H9 (cell line): ENCODE data around the gene HIP1. TPM values are rescaled to one million over a fixed set of nuclear protein-coding genes. Genes with fewer than 3 reads are reported as not detected.

ENCODE experiments used
- DNase-seq: peaks from one replicate; pipeline ENCODE4 v3.0.0-alpha.2; 2017
- H2AFZ ChIP-seq: one replicate; pipeline ENCODE4 v1.6.1; 2013; ENCODE audit warnings: mild to moderate bottlenecking, low read length, control low read depth, moderate library complexity
- H2AK5ac ChIP-seq: 2 replicates; pipeline ENCODE4 v1.6.1; 2013; ENCODE audit warnings: low read length, control low read depth, mixed read lengths; ENCODE audit not compliant: insufficient read length
- H2BK120ac ChIP-seq: one replicate; pipeline ENCODE4 v1.6.1; 2013; ENCODE audit warnings: low read depth, mild to moderate bottlenecking, low read length, control low read depth, inconsistent platforms; ENCODE audit not compliant: poor library complexity, severe bottlenecking
- H2BK12ac ChIP-seq: 2 replicates; pipeline ENCODE4 v1.6.1; 2013; ENCODE audit warnings: low read length, control low read depth, mixed read lengths, low read depth; ENCODE audit not compliant: insufficient read length
- H2BK15ac ChIP-seq: 2 replicates; pipeline ENCODE4 v1.6.1; 2013; ENCODE audit warnings: low read depth, low read length, control low read depth
- H2BK20ac ChIP-seq: one replicate; pipeline ENCODE4 v1.6.1; 2013; ENCODE audit warnings: low read depth, mild to moderate bottlenecking, low read length, control low read depth, inconsistent platforms; ENCODE audit not compliant: poor library complexity, severe bottlenecking
- H2BK5ac ChIP-seq: 2 replicates; pipeline ENCODE4 v1.6.1; 2013; ENCODE audit warnings: low read length, control low read depth, mixed read lengths; ENCODE audit not compliant: insufficient read length
- H3K14ac ChIP-seq: 2 replicates; pipeline ENCODE4 v1.6.1; 2013; ENCODE audit warnings: low read length, control low read depth; ENCODE audit not compliant: insufficient read depth
- H3K18ac ChIP-seq: 2 replicates; pipeline ENCODE4 v1.6.1; 2013; ENCODE audit warnings: low read depth, mild to moderate bottlenecking, mixed read lengths, low read length, control low read depth; ENCODE audit not compliant: insufficient read length
- H3K23ac ChIP-seq: 2 replicates; pipeline ENCODE4 v1.6.1; 2013; ENCODE audit warnings: low read length, control low read depth, mixed read lengths, low read depth; ENCODE audit not compliant: insufficient read length
- H3K23me2 ChIP-seq: 2 replicates; pipeline ENCODE4 v1.6.1; 2013; ENCODE audit warnings: low read depth, mild to moderate bottlenecking, mixed read lengths, low read length, control low read depth; ENCODE audit not compliant: insufficient read length, poor library complexity, severe bottlenecking
- H3K27ac ChIP-seq: 2 replicates; pipeline ENCODE4 v1.5.1; 2013; ENCODE audit warnings: low read length, control low read depth, mixed read lengths, low read depth; ENCODE audit not compliant: insufficient read length
- H3K27me3 ChIP-seq: 2 replicates; pipeline ENCODE4 v1.6.1; 2013; ENCODE audit warnings: low read length, control low read depth, inconsistent platforms; ENCODE audit not compliant: insufficient read depth
- H3K4ac ChIP-seq: 2 replicates; pipeline ENCODE4 v1.6.1; 2013; ENCODE audit warnings: low read depth, mild to moderate bottlenecking, control low read depth, inconsistent platforms, low read length, moderate library complexity
- H3K4me1 ChIP-seq: 2 replicates; pipeline ENCODE4 v1.6.1; 2013; ENCODE audit warnings: low read length, control low read depth, inconsistent platforms; ENCODE audit not compliant: insufficient read depth
- H3K4me2 ChIP-seq: 2 replicates; pipeline ENCODE4 v1.6.1; 2013; ENCODE audit warnings: low read length, control low read depth, mixed read lengths; ENCODE audit not compliant: insufficient read length, insufficient read depth
- H3K56ac ChIP-seq: 2 replicates; pipeline ENCODE4 v1.6.1; 2013; ENCODE audit warnings: low read depth, mild to moderate bottlenecking, mixed read lengths, low read length, control low read depth; ENCODE audit not compliant: insufficient read length
- H3K79me1 ChIP-seq: 2 replicates; pipeline ENCODE4 v1.6.1; 2013; ENCODE audit warnings: low read depth, mild to moderate bottlenecking, moderate library complexity, low read length, control low read depth, inconsistent platforms; ENCODE audit not compliant: insufficient read depth, poor library complexity, severe bottlenecking
- H3K79me2 ChIP-seq: 2 replicates; pipeline ENCODE4 v1.6.1; 2013; ENCODE audit warnings: low read length, control low read depth, inconsistent platforms; ENCODE audit not compliant: insufficient read depth
- H3K9ac ChIP-seq: 2 replicates; pipeline ENCODE4 v1.6.1; 2013; ENCODE audit warnings: low read length, control low read depth, mixed read lengths; ENCODE audit not compliant: insufficient read length; ENCODE audit errors: extremely low read depth
- H3K9me3 ChIP-seq: one replicate; pipeline ENCODE4 v1.6.1; 2013; ENCODE audit warnings: low read depth, low read length, inconsistent platforms; ENCODE audit not compliant: control insufficient read depth
- H3T11ph ChIP-seq: one replicate; pipeline ENCODE4 v1.6.1; 2013; ENCODE audit warnings: mild to moderate bottlenecking, low read length, control low read depth, inconsistent platforms
- H4K20me1 ChIP-seq: one replicate; pipeline ENCODE4 v1.6.1; 2013; ENCODE audit not compliant: control insufficient read depth, insufficient read length, insufficient read depth
- H4K5ac ChIP-seq: 2 replicates; pipeline ENCODE4 v1.6.1; 2013; ENCODE audit warnings: low read depth, mild to moderate bottlenecking, mixed read lengths, low read length, control low read depth; ENCODE audit not compliant: insufficient read length
- H4K8ac ChIP-seq: replicated peaks from 2 replicates; pipeline ENCODE4 v1.6.1; 2013; ENCODE audit warnings: low read length, control low read depth, mixed read lengths, low read depth; ENCODE audit not compliant: insufficient read length
- H4K91ac ChIP-seq: 2 replicates; pipeline ENCODE4 v1.6.1; 2013; ENCODE audit warnings: low read depth, mild to moderate bottlenecking, moderate library complexity, mixed read lengths, low read length, control low read depth; ENCODE audit not compliant: insufficient read length
- H3K27ac Mint-ChIP-seq, 3 experiments: 2 replicates in 2 of 3; 3 replicates in 1 of 3; pipeline ENCODE4 v1.8.0; 2020 to 2021; ENCODE audit warnings: mixed read lengths in 3 of 3, mild to moderate bottlenecking in 1 of 3, moderate library complexity in 1 of 3
- H3K27me3 Mint-ChIP-seq: 2 replicates; pipeline ENCODE4 v1.8.0; 2021; ENCODE audit warnings: low read depth, mild to moderate bottlenecking, moderate library complexity, mixed read lengths
- H3K36me3 Mint-ChIP-seq, 3 experiments: 2 replicates in 2 of 3; 3 replicates in 1 of 3; pipeline ENCODE4 v1.8.0; 2020 to 2021; ENCODE audit warnings: low read depth in 3 of 3, mixed read lengths in 3 of 3; ENCODE audit not compliant: insufficient read depth in 1 of 3
- H3K4me1 Mint-ChIP-seq, 2 experiments: 2 replicates each; pipeline ENCODE4 v1.8.0; 2020; ENCODE audit warnings: mixed read lengths in 2 of 2
- H3K4me3 Mint-ChIP-seq, 2 experiments: 2 replicates in 1 of 2; 3 replicates in 1 of 2; pipeline ENCODE4 v1.8.0; 2020 to 2021; ENCODE audit warnings: mild to moderate bottlenecking in 2 of 2, mixed read lengths in 2 of 2, moderate library complexity in 1 of 2
- H3K9me3 Mint-ChIP-seq, 2 experiments: 2 replicates in 1 of 2; 3 replicates in 1 of 2; pipeline ENCODE4 v1.8.0; 2020; ENCODE audit warnings: mild to moderate bottlenecking in 2 of 2, mixed read lengths in 2 of 2, moderate library complexity in 1 of 2
- CTCF ChIP-seq: fragments of 200-600 bp; sonication (generic); conservative IDR thresholded peaks from 3 replicates; pipeline ENCODE4 v1.8.0; 2021; ENCODE audit warnings: antibody characterized with exemption, mild to moderate bottlenecking
- WGBS: extraction: QIAGEN DNeasy Blood & Tissue Kit; methylation state at CpG from one replicate; pipeline ENCODE4 v1.1.7; 2013; ENCODE audit warnings: missing lambda C conversion rate, low lambda C conversion rate, mixed read lengths; ENCODE audit not compliant: insufficient read length; ENCODE audit errors: extremely low coverage; 5-methylcytosine and 5-hydroxymethylcytosine counted together
- total RNA-seq: library from RNA; stranded (reverse); gene quantifications from 2 replicates; pipeline ENCODE4 v1.2.1, GENCODE V29; 2021

Gene HIP1
- total RNA-seq, 1 experiment from 2014 or later = 87.5 TPM

GRCh38 chr7:75619636-75620035 is 119.1 kb downstream of the HIP1 start:
- Histone ChIP-seq H3K79me1 (no peaks in the 10 kb centered on the region), H2BK5ac (no peak overlapping the region), H2AFZ (no peak overlapping the region), H2BK20ac (no peak overlapping the region), H2BK15ac (no peak overlapping the region), H3K18ac (no peak overlapping the region), H3K27ac (no peak overlapping the region), H2BK12ac (no peak overlapping the region), H3K23me2 (no peaks in the 10 kb centered on the region), H3K14ac (no peak overlapping the region), H3K4me2 (no peak overlapping the region), H4K8ac (no peak overlapping the region), H3K56ac (no peak overlapping the region), H3K9me3 (no peaks in the 10 kb centered on the region), H3K27me3 (no peaks in the 10 kb centered on the region), H4K5ac (no peak overlapping the region), H2AK5ac (no peak overlapping the region), H4K91ac (no peak overlapping the region), H3K23ac (no peak overlapping the region), H4K20me1 (peaks cover 2% of the 10 kb centered on the region), H2BK120ac (no peak overlapping the region), H3K9ac (no peak overlapping the region), H3K79me2 (no peaks in the 10 kb centered on the region), H3K4ac (no peak overlapping the region), H3T11ph (no peak overlapping the region), H3K4me1 (no peaks in the 10 kb centered on the region; the same call in 1 of the 2 replicates)
- Mint-ChIP-seq H3K27me3 (no peaks in the 10 kb centered on the region), H3K27ac (peak overlapping the region in 1 of 3 experiments; percentile 33; a peak in 1 of 7 replicates), H3K4me1 (peaks cover 14% of the 10 kb centered on the region in 2 experiments), H3K36me3 (peaks cover 27 to 47% (median 41%) of the 10 kb centered on the region in 3 experiments), H3K9me3 (no peaks in the 10 kb centered on the region), H3K4me3 (no peak overlapping the region)
- DNase-seq = no peak
- WGBS = no CpG with 5 or more reads among the region's 4 CpGs
- TF ChIP-seq CTCF = no peak
